HCT116 (cell line): Measurements from ENCODE around the gene ANKRD24.
"Not testable (repeated sequence)": the region's sequence is repeated elsewhere in the genome, so short reads cannot be mapped to it uniquely, and the experiment has no call there.

ENCODE experiments used
- CTCF ChIP-seq, 3 experiments: fragments of 200-600 bp in 1 of 3; sonication (generic) in 1 of 3; IDR thresholded peaks in 2 of 3; conservative IDR thresholded peaks in 1 of 3; 2 replicates each; pipeline ENCODE4 v1.5.1; 2012 to 2017; ENCODE audit warnings: low read depth in 2 of 3, low read length in 2 of 3, antibody characterized with exemption in 1 of 3, borderline replicate concordance in 1 of 3, control low read depth in 1 of 3, mild to moderate bottlenecking in 1 of 3, mixed read lengths in 1 of 3, mixed run types in 1 of 3, moderate library complexity in 1 of 3; ENCODE audit not compliant: insufficient read depth in 1 of 3
- JUND ChIP-seq: IDR thresholded peaks from 2 replicates; pipeline ENCODE4 v1.6.1; 2012
- POLR2AphosphoS5 ChIP-seq: IDR thresholded peaks from 2 replicates; pipeline ENCODE4 v1.6.1; 2011; ENCODE audit warnings: mild to moderate bottlenecking, low read depth, low read length, moderate library complexity
- ZNF274 ChIP-seq: fragments of 200-500 bp; sonication (Bioruptor generic); IDR thresholded peaks from 2 replicates; pipeline ENCODE4 v1.6.1; 2014; ENCODE audit warnings: mild to moderate bottlenecking, low read depth, low read length, inconsistent platforms

DNA sequence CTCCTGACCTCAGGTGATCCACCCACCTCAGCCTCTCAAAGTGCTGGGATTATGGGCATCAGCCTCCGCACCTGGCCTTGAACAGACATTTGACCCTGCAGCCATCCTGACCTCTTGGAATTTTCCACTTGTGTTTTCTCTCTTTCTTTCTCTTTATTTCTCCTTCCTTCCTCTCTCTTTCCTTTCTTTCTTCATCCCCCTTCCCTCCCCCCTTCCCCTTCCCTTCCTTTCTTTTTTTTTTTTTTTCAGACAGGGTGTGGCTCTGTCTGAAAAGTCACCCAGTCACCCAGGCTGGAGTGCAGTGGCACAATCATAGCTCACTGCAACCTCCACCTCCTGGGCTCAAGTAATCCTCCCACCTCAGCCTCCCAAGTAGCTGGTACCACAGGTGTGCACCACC lies 36.0 kb downstream of the ANKRD24 start:
- not testable (repeated sequence) for TF ChIP-seq CTCF (IDR thresholded peaks at IDR 0.05 in 2 of 3, conservative IDR thresholded peaks at IDR 0.05 in 1 of 3; ENCODE audit: borderline replicate concordance in 1 of 3, insufficient read depth in 1 of 3, low read depth in 2 of 3, low read length in 2 of 3); POLR2AphosphoS5; ZNF274; JUND
